GM21576 (cell line): Measurements from ENCODE around the gene BRSK1.

Experiments used
- ATAC-seq: cut with Tn5 transposase; IDR thresholded peaks from one replicate; pipeline ENCODE4 v1.9.1; 2021; ENCODE audit warnings: mild to moderate bottlenecking, moderate library complexity; ENCODE audit not compliant: unreplicated experiment

BRSK1 gene

DNA sequence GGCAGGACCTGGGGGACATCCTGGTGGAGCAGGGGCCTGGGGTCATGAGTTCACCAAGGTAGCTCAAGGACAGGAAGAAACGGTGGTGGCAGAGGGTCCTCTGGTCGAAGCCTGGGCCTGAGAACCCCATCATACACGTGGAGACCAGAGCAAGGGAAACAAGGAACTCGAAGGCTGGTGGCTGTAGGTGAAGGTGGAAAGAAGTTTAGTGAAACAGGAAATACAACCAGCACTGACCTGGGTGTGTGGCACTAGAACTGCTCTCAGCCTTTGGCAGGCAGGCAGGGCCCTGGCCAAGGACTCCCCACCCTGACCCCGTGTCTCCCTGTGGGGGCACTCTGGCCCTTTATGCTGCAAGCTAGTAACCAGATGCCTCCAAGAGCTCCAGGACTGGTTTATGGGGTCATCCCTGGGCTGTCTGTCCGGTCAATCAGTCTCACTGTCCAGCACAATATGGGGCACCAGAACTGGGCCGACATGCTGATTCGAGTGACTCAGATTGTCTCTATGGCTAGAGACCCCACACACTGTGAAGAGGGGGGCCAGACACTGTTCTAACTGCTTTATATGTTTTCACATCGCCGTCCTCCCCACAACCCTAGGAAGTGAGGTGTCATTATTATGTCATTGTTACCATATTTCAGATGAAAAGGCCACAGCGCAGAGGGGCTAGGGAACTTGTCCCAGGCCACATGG lies 67.0 kb downstream of the BRSK1 start:
- no peak for ATAC-seq

GRCh38 chr19:55352040-55352439 lies 68.2 kb downstream of the BRSK1 start:
- no peak for ATAC-seq

GRCh38 chr19:55352549-55353145 lies 68.8 kb downstream of the BRSK1 start:
- no peak for ATAC-seq

- ATAC-seq, result no peak
Observed at GRCh38 chr19:55353356-55353802, 69.6 kb downstream of the BRSK1 start.

GRCh38 chr19:55353803-55354697 lies 70.3 kb downstream of the BRSK1 start:
- no peak for ATAC-seq

DNA sequence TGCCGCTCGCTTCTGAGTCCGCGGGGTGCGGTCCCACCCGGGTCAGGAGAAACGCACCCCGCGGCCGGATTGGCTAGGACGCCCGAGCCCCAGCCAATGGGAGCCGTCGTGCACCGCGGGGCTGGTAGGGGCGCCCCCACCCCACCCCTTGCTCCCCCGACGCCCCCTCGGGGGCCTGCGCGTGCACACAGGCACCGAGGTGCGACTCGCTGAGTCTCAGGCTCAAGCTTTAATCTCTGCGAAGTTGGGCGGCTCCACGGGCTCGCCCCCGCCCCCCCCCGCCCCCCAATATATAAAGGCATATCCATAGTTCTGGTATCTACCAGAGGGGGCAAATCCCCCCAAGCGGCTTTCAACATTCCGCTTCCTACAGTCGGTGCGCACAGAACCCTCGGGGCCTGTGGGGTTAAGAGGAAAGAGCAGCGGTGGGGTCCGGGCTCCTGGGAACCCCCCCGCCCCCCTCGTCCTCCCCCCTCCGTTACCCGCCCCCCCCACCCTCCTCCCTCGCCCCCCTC lies 71.0 kb downstream of the BRSK1 start, which contains the start of gene COX6B2:
TSS of gene COX6B2 (minus strand) at position 22 of the 515 bp plus-strand sequence. CDS start 198 bp downstream, outside the sequence.
- no peak for ATAC-seq

DNA sequence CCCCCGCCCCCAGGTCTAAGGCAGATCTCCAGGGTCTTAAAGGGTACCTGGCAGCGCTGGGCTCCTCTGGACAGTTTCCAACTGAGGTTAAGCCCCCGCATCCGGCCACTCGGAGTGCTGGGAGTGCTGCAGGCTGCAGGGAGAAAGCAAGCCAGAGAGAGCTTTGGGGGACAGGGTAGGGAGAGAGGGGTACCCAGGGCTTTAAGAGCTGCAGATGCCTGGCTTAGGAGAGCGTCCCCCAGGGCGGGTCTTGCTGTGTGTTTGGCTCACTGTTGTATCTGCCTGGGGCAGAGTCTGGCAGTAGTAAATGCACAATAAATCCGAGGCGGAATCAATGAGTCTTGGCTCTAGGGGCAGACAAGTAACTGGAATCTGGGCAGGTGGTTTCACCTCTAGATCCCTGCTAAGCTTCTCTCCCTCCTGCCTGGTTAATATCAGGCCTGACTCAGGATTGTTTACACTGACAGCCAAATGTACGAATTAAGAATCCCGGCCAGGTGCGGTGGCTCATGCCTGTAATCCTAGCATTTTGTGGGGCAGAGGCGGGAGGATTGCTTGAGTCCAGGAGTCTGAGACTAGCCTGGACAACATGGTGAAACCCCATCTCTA lies 71.5 kb downstream of the BRSK1 start:
- ATAC-seq, result no peak

GRCh38 chr19:55358493-55358892 lies 74.7 kb downstream of the BRSK1 start:
- no peak for ATAC-seq

- no peak for ATAC-seq
Observed at GRCh38 chr19:55358943-55359908, 75.4 kb downstream of the BRSK1 start.

DNA sequence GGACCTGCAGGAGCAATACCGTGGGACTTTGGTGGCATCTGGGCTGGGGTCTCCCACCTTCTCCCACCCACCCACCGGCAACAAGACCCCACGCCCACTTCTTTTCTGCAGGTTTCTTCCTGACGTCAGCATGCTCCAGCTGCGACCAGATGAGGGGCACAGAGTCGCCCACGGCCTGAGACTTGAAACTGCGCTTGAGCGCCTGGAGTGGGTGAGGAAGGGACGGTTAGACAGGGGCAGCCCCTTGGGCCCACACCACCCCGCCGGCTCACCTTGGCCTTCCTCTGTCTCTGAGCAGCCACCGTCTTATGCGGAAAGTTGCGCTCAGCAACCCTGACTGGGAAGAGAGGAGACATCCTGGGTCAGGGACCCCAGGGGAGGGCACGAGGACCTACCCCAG lies 77.1 kb downstream of the BRSK1 start:
- ATAC-seq, result no peak
